ENCODE measurements around the gene HOXB8. TPM values are rescaled to one million over a fixed set of nuclear protein-coding genes. Genes with fewer than 3 reads are reported as not detected.

HOXB8 gene
- total and polyA plus RNA-seq, 2 donors (not counting 1 experiment from before 2014, with no cell fraction given): 0.33 to 2.0 TPM

DNA sequence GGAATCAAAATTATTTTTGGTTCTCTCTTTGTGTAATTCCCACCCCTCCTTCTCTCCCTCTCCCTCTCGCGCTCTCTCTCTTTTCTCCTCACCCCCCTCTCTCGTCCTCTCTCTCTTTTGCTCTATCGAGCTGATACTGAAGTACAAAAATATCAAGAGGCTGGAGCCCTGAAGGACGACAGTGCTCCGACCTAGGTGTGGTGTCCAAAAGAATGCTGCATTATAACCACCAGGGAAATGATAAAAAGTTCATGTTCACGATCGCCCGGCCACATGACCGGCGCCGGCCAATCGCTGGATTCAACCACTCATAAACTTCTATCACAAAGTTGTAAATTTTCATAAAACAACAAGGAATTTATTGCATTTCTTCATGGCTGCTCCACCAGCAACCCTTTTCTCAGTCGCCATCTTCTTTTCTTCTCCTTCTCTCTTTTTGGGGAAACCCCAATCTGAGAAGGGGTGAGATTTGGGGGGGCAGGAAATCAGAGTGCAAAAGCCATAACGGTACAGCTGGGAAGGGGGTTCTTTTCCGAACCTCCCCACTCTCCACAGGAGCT, 10.2 kb downstream of the HOXB8 start, which contains the start of gene HOXB6:
HOXB6 (minus strand) TSS at position 217 of the 560 bp plus-strand sequence. CDS start 6,836 bp downstream, outside the sequence.
- no peak within 1 kb of the TSS for H2AFZ ChIP-seq (ENCODE audit: low read length)
- no peak for TF ChIP-seq EZH2 (IDR thresholded peaks at IDR 0.05; ENCODE audit: low read length, missing control alignments)
- TF ChIP-seq CTCF (conservative IDR thresholded peaks at IDR 0.05 in 1 of 2, IDR thresholded peaks at IDR 0.05 in 1 of 2; ENCODE audit: low read depth in 1 of 2, low read length in 2 of 2): no peak
- H3K4me1 ChIP-seq (ENCODE audit: control insufficient read depth, extremely low read depth, insufficient read depth, low read length): peaks cover 8% of the 10 kb centered on the region
- no peaks in the 10 kb centered on the region for H4K20me1 ChIP-seq (ENCODE audit: control insufficient read depth, extremely low read depth, insufficient read depth, low read length)
- peak within 1 kb of the TSS; percentile 7 to 55 (median 34) for H3K4me3 ChIP-seq (replicated peaks in 1 of 4; ENCODE audit: control extremely low read depth in 1 of 4, insufficient read depth in 1 of 4, low read depth in 3 of 4, low read length in 4 of 4)
- no peaks in the 10 kb centered on the region for H3K9me3 ChIP-seq (ENCODE audit: control insufficient read depth, insufficient read depth, low read depth, low read length)
- H3K27ac ChIP-seq (ENCODE audit: insufficient read depth, low read length): peak within 1 kb of the TSS; percentile 16
- H3K79me2 ChIP-seq (ENCODE audit: control insufficient read depth, insufficient read depth, low read length): peaks cover 48% of the 10 kb centered on the region
- peaks cover 6% of the 10 kb centered on the region for H3K36me3 ChIP-seq (ENCODE audit: control insufficient read depth, insufficient read depth, low read length)
- peak within 1 kb of the TSS; percentile 11 for H3K4me2 ChIP-seq (ENCODE audit: extremely low read depth, insufficient read depth, low read length)
- peak within 1 kb of the TSS; percentile 35 for H3K9ac ChIP-seq (ENCODE audit: insufficient read depth, low read length)
- no peaks in the 10 kb centered on the region for H3K27me3 ChIP-seq (ENCODE audit: control insufficient read depth, insufficient read depth, low read length)
- DNase-seq (ENCODE audit: low read depth in 2 of 2): no peak

- Histone ChIP-seq H3K27ac (ENCODE audit: insufficient read depth, low read length) (no peak overlapping the region), H3K9me3 (ENCODE audit: control insufficient read depth, insufficient read depth, low read depth, low read length) (no peaks in the 10 kb centered on the region)
- no peak for DNase-seq (ENCODE audit: low read depth in 2 of 2)
These were observed 10.9 kb downstream of the HOXB8 start for GRCh38 chr17:48603959-48604769.

More at GRCh38 chr17:48603959-48604769, 10.9 kb downstream of the HOXB8 start:
- Histone ChIP-seq H3K36me3 (ENCODE audit: control insufficient read depth, insufficient read depth, low read length) (peaks cover 6% of the 10 kb centered on the region), H3K79me2 (ENCODE audit: control insufficient read depth, insufficient read depth, low read length) (peaks cover 49% of the 10 kb centered on the region), H3K4me2 (ENCODE audit: extremely low read depth, insufficient read depth, low read length) (peak overlapping the region; percentile 11), H3K27me3 (ENCODE audit: control insufficient read depth, insufficient read depth, low read length) (no peaks in the 10 kb centered on the region), H3K4me1 (ENCODE audit: control insufficient read depth, extremely low read depth, insufficient read depth, low read length) (peaks cover 4% of the 10 kb centered on the region), H2AFZ (ENCODE audit: low read length) (no peak overlapping the region), H3K4me3 (replicated peaks in 1 of 4; ENCODE audit: control extremely low read depth in 1 of 4, insufficient read depth in 1 of 4, low read depth in 3 of 4, low read length in 4 of 4) (peak overlapping the region; percentile 7 to 55 (median 34)), H3K9ac (ENCODE audit: insufficient read depth, low read length) (peak overlapping the region; percentile 35), H4K20me1 (ENCODE audit: control insufficient read depth, extremely low read depth, insufficient read depth, low read length) (no peaks in the 10 kb centered on the region)
- TF ChIP-seq CTCF (conservative IDR thresholded peaks at IDR 0.05 in 1 of 2, IDR thresholded peaks at IDR 0.05 in 1 of 2; ENCODE audit: low read depth in 1 of 2, low read length in 2 of 2): no peak
- no peak for TF ChIP-seq EZH2 (IDR thresholded peaks at IDR 0.05; ENCODE audit: low read length, missing control alignments)

Data from fibroblast of lung (primary cell).